Common myeloid progenitor, CD34-positive (primary cell): Measurements from ENCODE around the gene MALAT1.

Experiments
- CTCF ChIA-PET: fragments of 350-600 bp; sonication (Branson Sonifier 250); formaldehyde crosslinking; loops from one replicate; lab custom pipeline; 2021; ENCODE audit warnings: antibody characterized with exemption; lab: Charles Lee
- POLR2A ChIA-PET: fragments of 350-600 bp; sonication (Branson Sonifier 250); formaldehyde crosslinking; loops from one replicate; lab custom pipeline; 2021; ENCODE audit warnings: antibody characterized with exemption; lab: Charles Lee
- DNase-seq, 3 donors: peaks; one replicate each; pipeline versions ENCODE4 v3.0.0 to v3.0.0-alpha.2; 2013
- H3K27ac ChIP-seq, 2 experiments: 1 replicate in 1 of 2; 2 replicates in 1 of 2; pipeline ENCODE4 v1.7.0; 2013; ENCODE audit warnings: inconsistent platforms in 2 of 2, low read length in 2 of 2, mild to moderate bottlenecking in 2 of 2, low read depth in 1 of 2, moderate library complexity in 1 of 2; ENCODE audit not compliant: severe bottlenecking in 2 of 2, insufficient read depth in 1 of 2, poor library complexity in 1 of 2
- H3K27me3 ChIP-seq, 5 experiments: replicated peaks in 2 of 5; 1 replicate in 3 of 5; 2 replicates in 2 of 5; pipeline versions ENCODE4 v1.6.1 to v1.7.0; 2013; ENCODE audit warnings: low read length in 4 of 5, mild to moderate bottlenecking in 2 of 5, moderate library complexity in 2 of 5, inconsistent platforms in 1 of 5; ENCODE audit not compliant: insufficient read depth in 5 of 5, control insufficient read depth in 4 of 5
- H3K36me3 ChIP-seq, 4 experiments: 1 replicate in 2 of 4; 2 replicates in 2 of 4; pipeline versions ENCODE4 v1.6.1 to v1.7.0; 2013; ENCODE audit warnings: low read length in 3 of 4, control low read depth in 1 of 4, mild to moderate bottlenecking in 1 of 4; ENCODE audit not compliant: control insufficient read depth in 4 of 4, insufficient read depth in 4 of 4
- H3K4me1 ChIP-seq, 4 experiments: 1 replicate in 3 of 4; 2 replicates in 1 of 4; pipeline versions ENCODE4 v1.6.1 to v1.7.1; 2013; ENCODE audit warnings: low read length in 3 of 4, mild to moderate bottlenecking in 3 of 4, control low read depth in 1 of 4, inconsistent platforms in 1 of 4, moderate library complexity in 1 of 4; ENCODE audit not compliant: control insufficient read depth in 4 of 4, insufficient read depth in 4 of 4; ENCODE audit errors: control extremely low read depth in 1 of 4
- H3K4me3 ChIP-seq, 7 experiments: 1 replicate in 4 of 7; 2 replicates in 3 of 7; pipeline versions ENCODE4 v1.5.1 to v1.7.0; 2013; ENCODE audit warnings: mild to moderate bottlenecking in 7 of 7, low read length in 6 of 7, moderate library complexity in 6 of 7, inconsistent platforms in 2 of 7, low read depth in 2 of 7, control low read depth in 1 of 7; ENCODE audit not compliant: insufficient read depth in 4 of 7, control insufficient read depth in 1 of 7; ENCODE audit errors: extremely low read depth in 1 of 7
- H3K9me3 ChIP-seq, 5 experiments: 1 replicate in 4 of 5; 2 replicates in 1 of 5; pipeline versions ENCODE4 v1.6.1 to v1.7.1; 2013; ENCODE audit warnings: low read length in 4 of 5, mild to moderate bottlenecking in 2 of 5, inconsistent platforms in 1 of 5, low read depth in 1 of 5, moderate library complexity in 1 of 5; ENCODE audit not compliant: control insufficient read depth in 4 of 5, insufficient read depth in 2 of 5; ENCODE audit errors: control extremely low read depth in 1 of 5
- WGBS: methylation state at CpG from one replicate; pipeline ENCODE4 v1.1.5; 2013; ENCODE audit not compliant: insufficient coverage; 5-methylcytosine and 5-hydroxymethylcytosine counted together

MALAT1 gene

GRCh38 chr11:65549096-65549495, 50.3 kb downstream of the MALAT1 start:
- CTCF ChIA-PET = interaction anchor here (0.6 to 21.8 kb wide), 5 partner anchors 23 to 277 kb away, joined by 3 to 262 read pairs (median 4); partner anchors contain the start of genes EHBP1L1 and FAM89B

DNA sequence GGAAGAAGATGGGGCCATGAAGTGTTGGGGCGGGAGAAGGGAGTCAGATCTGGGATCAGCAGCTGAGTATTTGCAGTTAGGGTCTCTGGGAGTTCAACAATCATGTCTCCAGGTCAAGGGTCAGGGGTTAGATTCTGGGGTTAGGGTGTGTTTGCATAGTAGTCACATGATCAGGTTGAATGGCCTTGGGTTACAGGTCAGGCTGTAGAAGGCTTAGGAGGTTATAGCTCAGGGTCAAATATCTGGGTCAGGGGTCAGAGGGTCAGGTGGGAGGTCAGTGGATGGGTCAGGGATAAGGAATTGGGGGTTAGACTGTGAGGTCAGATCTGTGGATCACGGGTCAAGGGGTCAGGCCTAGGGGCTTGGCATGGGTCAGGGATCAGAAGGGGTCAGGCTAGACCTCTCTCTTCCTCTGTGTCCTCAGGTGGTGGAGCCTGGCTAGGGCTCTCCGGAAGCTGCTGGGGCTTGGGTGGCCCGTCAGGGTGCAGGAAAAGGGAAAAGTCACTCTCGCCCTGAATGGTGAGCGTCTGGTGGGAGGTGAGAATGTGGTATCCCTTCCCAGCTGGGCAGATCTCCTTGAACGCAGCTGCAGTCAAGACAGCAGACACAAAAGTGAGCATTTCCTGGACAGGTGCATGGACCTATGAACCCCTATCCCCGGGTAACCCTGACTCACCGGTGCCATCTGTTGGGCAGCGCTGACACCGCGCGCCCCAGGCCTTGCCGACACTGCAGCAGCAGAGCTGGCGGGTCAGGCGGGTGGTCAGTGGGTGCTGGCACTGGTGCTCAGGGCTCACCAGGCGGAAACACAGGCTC, 52.9 kb downstream of the MALAT1 start:
- Histone ChIP-seq H3K4me1 (peaks cover 2 to 78% (median 71%) of the 10 kb centered on the region in 4 experiments), H3K36me3 (peaks cover 2 to 19% (median 11%) of the 10 kb centered on the region in 4 experiments), H3K27me3 (no peaks in the 10 kb centered on the region), H3K9me3 (no peaks in the 10 kb centered on the region), H3K4me3 (no peak overlapping the region), H3K27ac (no peak overlapping the region)
- ChIA-PET CTCF (interaction anchor here (1.0 to 3.5 kb wide), 12 partner anchors 10 to 52 kb away, joined by 3 to 39 read pairs (median 13); partner anchors contain the start of genes EHBP1L1, FAM89B, KCNK7 and ZNRD2), POLR2A (interaction anchor here (0.6 to 2.1 kb wide), 4 partner anchors 12 to 74 kb away, joined by 3 to 13 read pairs (median 4); partner anchors contain the start of gene ZNRD2)
- 63% methylated on average over 16 of the region's 17 CpGs for WGBS
- DNase-seq = peak; percentile 49 to 87 (median 81)

More at GRCh38 chr11:65549096-65549495, 50.3 kb downstream of the MALAT1 start:
- Histone ChIP-seq H3K4me1 (peaks cover 6 to 63% (median 58%) of the 10 kb centered on the region in 4 experiments), H3K4me3 (no peak overlapping the region), H3K27ac (no peak overlapping the region), H3K36me3 (peaks cover 2 to 22% (median 15%) of the 10 kb centered on the region in 4 experiments), H3K27me3 (no peaks in the 10 kb centered on the region), H3K9me3 (no peaks in the 10 kb centered on the region)
- no peak for DNase-seq
- WGBS = 100% methylated on average over 3 of the region's 3 CpGs
- POLR2A ChIA-PET = no interaction called here

DNA sequence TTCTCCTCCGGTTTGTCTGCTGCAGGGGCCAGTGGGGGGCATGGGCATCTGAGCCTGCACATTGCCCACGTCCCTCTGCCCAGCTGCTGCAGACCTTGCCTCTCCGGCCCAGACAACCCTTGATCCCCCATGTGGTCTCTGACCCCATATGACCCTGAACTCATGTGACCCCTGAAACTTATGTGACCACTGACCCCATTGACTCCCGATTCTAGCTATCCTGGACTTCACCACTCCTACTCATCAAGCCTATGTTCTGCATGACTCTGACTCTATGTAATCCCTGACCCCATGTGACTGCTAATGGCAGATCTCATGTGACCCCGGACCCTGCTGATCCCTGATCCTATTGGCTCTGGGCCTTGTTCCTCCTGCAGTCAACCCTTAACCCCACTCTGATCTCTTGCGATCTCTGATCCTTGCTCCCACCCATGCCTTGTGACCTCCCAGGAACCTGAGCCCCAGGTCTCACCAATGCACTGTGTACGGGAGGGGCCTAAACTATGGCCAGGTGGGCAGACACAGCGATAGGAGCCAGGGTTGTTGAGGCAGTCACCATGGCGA, 53.6 kb downstream of the MALAT1 start:
- no peak overlapping the region for H3K4me3 ChIP-seq
- DNase-seq = no peak
- peaks cover 2 to 17% (median 11%) of the 10 kb centered on the region in 4 experiments for H3K36me3 ChIP-seq
- WGBS = 86% methylated on average over 7 of the region's 9 CpGs
- no peak overlapping the region for H3K27ac ChIP-seq
- H3K27me3 ChIP-seq = no peaks in the 10 kb centered on the region
- peaks cover 2 to 79% (median 71%) of the 10 kb centered on the region in 4 experiments for H3K4me1 ChIP-seq
- ChIA-PET CTCF (interaction anchor here (1.0 to 3.5 kb wide), 11 partner anchors 9 to 51 kb away, joined by 3 to 39 read pairs (median 15); partner anchors contain the start of genes EHBP1L1, FAM89B, KCNK7 and ZNRD2), POLR2A (interaction anchor here (0.6 to 2.1 kb wide), 6 partner anchors 12 to 115 kb away, joined by 3 to 13 read pairs (median 4); partner anchors contain the start of genes FAM89B and ZNRD2)
- H3K9me3 ChIP-seq = no peaks in the 10 kb centered on the region

- peak; percentile 90 to 97 (median 95) for DNase-seq
- H3K4me1 ChIP-seq = peaks cover 2 to 70% (median 66%) of the 10 kb centered on the region in 4 experiments
- H3K4me3 ChIP-seq = peak overlapping the region in 3 of 7 experiments; percentile 33 to 36 (median 33)
- 56% methylated on average over 19 of the region's 37 CpGs for WGBS
- H3K36me3 ChIP-seq = peaks cover 2 to 14% (median 10%) of the 10 kb centered on the region in 4 experiments
- ChIA-PET CTCF (interaction anchor here (0.7 to 3.5 kb wide), 6 partner anchors 9 to 35 kb away, joined by 3 to 23 read pairs (median 15); partner anchors contain the start of genes EHBP1L1 and FAM89B), POLR2A (interaction anchor here (0.6 to 2.1 kb wide), 3 partner anchors 13 to 114 kb away, joined by 3 to 13 read pairs (median 3); partner anchors contain the start of gene FAM89B)
- H3K9me3 ChIP-seq = no peaks in the 10 kb centered on the region
- peak overlapping the region in 1 of 2 experiments; percentile 43 for H3K27ac ChIP-seq
- H3K27me3 ChIP-seq = no peaks in the 10 kb centered on the region
These were observed 54.6 kb downstream of the MALAT1 start for GRCh38 chr11:65553301-65554001.

DNA sequence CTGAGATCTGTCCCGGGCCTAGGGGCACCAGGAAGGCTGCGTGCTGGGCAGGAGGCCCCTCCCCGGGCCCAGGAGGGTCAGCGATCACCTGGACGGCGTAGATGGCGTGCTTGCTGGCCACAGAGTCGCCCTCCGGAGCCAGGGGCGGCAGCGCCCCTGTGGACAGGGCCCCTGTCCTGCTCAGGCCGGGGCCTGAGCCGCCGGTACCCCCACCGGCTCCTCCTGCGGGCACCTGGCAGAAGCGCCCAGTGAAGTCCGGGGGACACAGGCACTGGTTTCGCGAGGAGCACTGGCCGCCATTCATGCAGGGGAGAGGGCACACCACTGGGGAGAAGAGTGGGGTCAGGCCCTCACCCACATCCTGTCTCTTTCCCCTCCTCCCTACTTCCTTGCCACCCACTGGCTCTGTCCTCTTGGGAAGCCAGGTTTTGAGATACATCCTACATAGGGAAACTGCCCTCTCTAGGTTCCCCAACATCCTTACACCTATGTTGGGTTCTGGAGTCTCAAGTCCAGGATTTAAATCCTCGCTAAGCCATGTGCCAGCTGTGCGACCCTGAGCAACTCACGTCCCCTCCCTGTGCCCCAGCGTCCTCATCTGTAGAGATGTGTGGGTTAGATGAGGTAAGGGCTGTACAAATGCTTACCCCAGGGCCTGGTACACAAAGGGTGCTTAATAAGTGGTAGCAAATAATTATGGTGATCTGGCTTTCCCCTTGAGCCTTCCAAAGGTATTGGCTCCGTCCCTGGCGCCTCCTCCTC, 55.4 kb downstream of the MALAT1 start:
- Histone ChIP-seq H3K36me3 (peaks cover 2 to 14% (median 8%) of the 10 kb centered on the region in 4 experiments), H3K27me3 (no peaks in the 10 kb centered on the region), H3K9me3 (no peaks in the 10 kb centered on the region), H3K27ac (peak overlapping the region in 1 of 2 experiments; percentile 43), H3K4me1 (peaks cover 0 to 70% (median 68%) of the 10 kb centered on the region in 4 experiments), H3K4me3 (peak overlapping the region in 3 of 7 experiments; percentile 33 to 36 (median 33))
- CTCF ChIA-PET = interaction anchor here (0.7 to 3.5 kb wide), 5 partner anchors 13 to 33 kb away, joined by 3 to 23 read pairs (median 9); partner anchors contain the start of gene FAM89B
- 86% methylated on average over 18 of the region's 27 CpGs for WGBS
- POLR2A ChIA-PET = no interaction called here
- DNase-seq = no peak
